K562 (cell line): ENCODE results near the gene FRRS1. TPM values are rescaled to one million over a fixed set of nuclear protein-coding genes. Genes with fewer than 3 reads are reported as not detected.

ENCODE experiments used
- BRD9 ChIP-seq: fragments of 450-650 bp; IDR thresholded peaks from 2 replicates; pipeline ENCODE4 v1.6.1; 2018; ENCODE audit warnings: low read depth; ENCODE audit not compliant: partially characterized antibody
- CBX8 ChIP-seq: fragments of 200-600 bp; sonication (generic); IDR thresholded peaks from 2 replicates; pipeline ENCODE4 v1.6.1; 2012; ENCODE audit warnings: borderline replicate concordance, mixed run types, low read depth, mild to moderate bottlenecking, moderate library complexity, mixed read lengths, low read length, control low read depth, inconsistent platforms; ENCODE audit not compliant: poor library complexity, severe bottlenecking; ENCODE audit errors: extremely low read depth
- CC2D1A ChIP-seq: fragments of 450-650 bp; IDR thresholded peaks from 2 replicates; pipeline ENCODE4 v1.6.1; 2017; ENCODE audit warnings: mild to moderate bottlenecking
- CEBPB ChIP-seq: fragments of 450-650 bp; IDR thresholded peaks from 2 replicates; pipeline ENCODE4 v1.6.1; 2016; ENCODE audit warnings: missing genetic modification characterization, missing compliant biosample characterization
- CREB3L1 ChIP-seq: fragments of 450-650 bp; IDR thresholded peaks from 2 replicates; pipeline ENCODE4 v1.6.1; 2014; ENCODE audit warnings: low read depth, mild to moderate bottlenecking, moderate library complexity, borderline replicate concordance
- FUS ChIP-seq: fragments of 200-400 bp; formaldehyde crosslinking; optimal IDR thresholded peaks from 2 replicates; pipeline ENCODE3; 2017; ENCODE audit warnings: low read depth, low read length
- GABPA ChIP-seq: fragments of 200-800 bp; sonication (Bioruptor generic); conservative IDR thresholded peaks from 2 replicates; pipeline ENCODE4 v1.6.1; 2016; ENCODE audit warnings: low read depth, missing genetic modification characterization, missing compliant biosample characterization
- GTF2E2 ChIP-seq: fragments of 200-800 bp; sonication (Bioruptor generic); IDR thresholded peaks from 2 replicates; pipeline ENCODE4 v1.6.1; 2016; ENCODE audit warnings: missing genetic modification characterization, missing compliant biosample characterization
- HOMEZ ChIP-seq: fragments of 250-450 bp; sonication (Bioruptor Pico); IDR thresholded peaks from 2 replicates; pipeline ENCODE4 v1.4.0; 2020; ENCODE audit warnings: mild to moderate bottlenecking, moderate library complexity
- KDM4B ChIP-seq, 2 experiments: fragments of 450-650 bp in 1 of 2; sonication (generic) in 1 of 2; IDR thresholded peaks; 2 replicates each; pipeline ENCODE4 v1.6.1; 2016 to 2017; ENCODE audit warnings: borderline replicate concordance in 2 of 2, antibody characterized with exemption in 1 of 2, low read depth in 1 of 2, mild to moderate bottlenecking in 1 of 2
- MEF2A ChIP-seq: IDR thresholded peaks from 2 replicates; pipeline ENCODE4 v1.6.1; 2011; ENCODE audit warnings: low read depth, mild to moderate bottlenecking, low read length, moderate library complexity; ENCODE audit not compliant: control insufficient read depth
- MTA2 ChIP-seq: fragments of 450-650 bp; IDR thresholded peaks from 2 replicates; pipeline ENCODE4 v1.6.1; 2016; ENCODE audit warnings: low read depth
- NRF1 ChIP-seq, 2 experiments: fragments of 450-650 bp; IDR thresholded peaks in 1 of 2; conservative IDR thresholded peaks in 1 of 2; 2 replicates each; pipeline ENCODE4 v1.6.1; 2014; ENCODE audit warnings: mild to moderate bottlenecking in 2 of 2
- RBM15 ChIP-seq: fragments of 200-400 bp; formaldehyde crosslinking; IDR thresholded peaks from 2 replicates; pipeline ENCODE4 v1.6.1; 2018; ENCODE audit warnings: mild to moderate bottlenecking, low read length, moderate library complexity; ENCODE audit not compliant: insufficient read depth
- TBP ChIP-seq: optimal IDR thresholded peaks from 2 replicates; pipeline ENCODE3; 2011; ENCODE audit warnings: low read depth, low read length, improper control_type of control experiment
- XRCC3 ChIP-seq: fragments of 450-650 bp; IDR thresholded peaks from 2 replicates; pipeline ENCODE4 v1.6.1; 2017; ENCODE audit warnings: mild to moderate bottlenecking, moderate library complexity
- ZBTB1 ChIP-seq: sonication (generic); formaldehyde crosslinking; IDR thresholded peaks from 2 replicates; pipeline ENCODE4 v1.8.1; 2023; ENCODE audit warnings: missing genetic modification reagents, low read depth, mild to moderate bottlenecking, borderline replicate concordance
- ZFP30 ChIP-seq: fragments of 250-450 bp; sonication (Bioruptor Pico); IDR thresholded peaks from 2 replicates; pipeline ENCODE4 v1.8.0; 2022; ENCODE audit warnings: moderate library complexity, mild to moderate bottlenecking, inconsistent platforms, borderline replicate concordance
- ZNF124 ChIP-seq: sonication (generic); formaldehyde crosslinking; IDR thresholded peaks from 2 replicates; pipeline ENCODE4 v1.8.1; 2022; ENCODE audit warnings: missing genetic modification reagents
- ZNF57 ChIP-seq: fragments of 450-650 bp; formaldehyde crosslinking; IDR thresholded peaks from 2 replicates; pipeline ENCODE4 v1.4.0; 2020; ENCODE audit warnings: mild to moderate bottlenecking, moderate library complexity
- polyA plus RNA-seq, 8 experiments: library from polyadenylated mRNA; depleted of rRNA in 4 of 8; stranded (reverse) in 5 of 8; unstranded in 3 of 8; fragments of >200 nt; fragmentation: Nextera tagmentation in 2 of 8; fragmentation: Illumina TruSeq in 1 of 8; extraction: Ambion mirVana in 2 of 8; extraction: Trizol in 1 of 8; gene quantifications; 2 replicates each; pipeline versions ENCODE4 v1.2.1 to v1.2.3, GENCODE V29; 2011 to 2014; ENCODE audit warnings: inconsistent platforms in 1 of 8, missing spikeins in 1 of 8
- total RNA-seq, 7 experiments: library from RNA; depleted of rRNA in 6 of 7; stranded (reverse); fragments of >200 nt in 6 of 7; fragmentation: Illumina TruSeq in 2 of 7; extraction: Trizol in 2 of 7; gene quantifications; 2 replicates each; pipeline versions ENCODE4 v1.2.1 to v1.2.3, GENCODE V29; 2011 to 2021; ENCODE audit warnings: low replicate concordance in 1 of 7
- TF ChIP-seq, protein P1 (sequence below): sonication (generic); formaldehyde crosslinking; IDR thresholded peaks from 2 replicates; pipeline ENCODE4 v1.8.0; 2023; ENCODE audit warnings: mild to moderate bottlenecking, missing genetic modification reagents
- TF ChIP-seq, protein P2 (sequence below): fragments of 450-650 bp; IDR thresholded peaks from 2 replicates; pipeline ENCODE4 v1.6.1; 2016; ENCODE audit warnings: low read depth, mild to moderate bottlenecking, moderate library complexity
- TF ChIP-seq, protein P3 (sequence below), 3 experiments: fragments of 200-800 bp in 1 of 3; sonication (Bioruptor generic) in 1 of 3; sonication (generic) in 1 of 3; formaldehyde crosslinking in 1 of 3; IDR thresholded peaks; 2 replicates each; pipeline versions ENCODE4 v1.6.1 to v1.8.0; 2016 to 2022; ENCODE audit warnings: mild to moderate bottlenecking in 2 of 3, missing compliant biosample characterization in 2 of 3, missing genetic modification characterization in 2 of 3, missing genetic modification reagents in 1 of 3

FRRS1 gene
- total and polyA plus RNA-seq, 9 of the 15 experiments (the other 6 are each of a cell fraction or from before 2014, with no cell fraction given): 0.87 to 54.0 (median 23.7) TPM

GRCh38 chr1:99766378-99766800 lies at the start of gene FRRS1 (continued):
- TF ChIP-seq, protein P1, sequence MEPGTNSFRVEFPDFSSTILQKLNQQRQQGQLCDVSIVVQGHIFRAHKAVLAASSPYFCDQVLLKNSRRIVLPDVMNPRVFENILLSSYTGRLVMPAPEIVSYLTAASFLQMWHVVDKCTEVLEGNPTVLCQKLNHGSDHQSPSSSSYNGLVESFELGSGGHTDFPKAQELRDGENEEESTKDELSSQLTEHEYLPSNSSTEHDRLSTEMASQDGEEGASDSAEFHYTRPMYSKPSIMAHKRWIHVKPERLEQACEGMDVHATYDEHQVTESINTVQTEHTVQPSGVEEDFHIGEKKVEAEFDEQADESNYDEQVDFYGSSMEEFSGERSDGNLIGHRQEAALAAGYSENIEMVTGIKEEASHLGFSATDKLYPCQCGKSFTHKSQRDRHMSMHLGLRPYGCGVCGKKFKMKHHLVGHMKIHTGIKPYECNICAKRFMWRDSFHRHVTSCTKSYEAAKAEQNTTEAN (CRISPR knock-in tag): no peak
- no peak for TF ChIP-seq CEBPB (tag)
- 0 out of 2 replicates have a peak, but pooled peaks have one; percentile 24 for TF ChIP-seq GTF2E2 (tag)
- no peak for TF ChIP-seq RBM15
- no peak for TF ChIP-seq FUS
- no peak for TF ChIP-seq KDM4B (IDR thresholded peaks at IDR 0.05; ENCODE audit: borderline replicate concordance in 2 of 2, low read depth in 1 of 2)
- no peak for TF ChIP-seq CC2D1A
- no peak for TF ChIP-seq ZNF124 (CRISPR knock-in tag)
- TF ChIP-seq, protein P2, sequence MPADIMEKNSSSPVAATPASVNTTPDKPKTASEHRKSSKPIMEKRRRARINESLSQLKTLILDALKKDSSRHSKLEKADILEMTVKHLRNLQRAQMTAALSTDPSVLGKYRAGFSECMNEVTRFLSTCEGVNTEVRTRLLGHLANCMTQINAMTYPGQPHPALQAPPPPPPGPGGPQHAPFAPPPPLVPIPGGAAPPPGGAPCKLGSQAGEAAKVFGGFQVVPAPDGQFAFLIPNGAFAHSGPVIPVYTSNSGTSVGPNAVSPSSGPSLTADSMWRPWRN: 0 out of 2 replicates have a peak, but pooled peaks have one; percentile 19
- TF ChIP-seq CBX8: no peak
- no peak for TF ChIP-seq CREB3L1
- TF ChIP-seq XRCC3: no peak
- TF ChIP-seq ZFP30 (CRISPR knock-in tag): no peak
- no peak for TF ChIP-seq NRF1 (conservative IDR thresholded peaks at IDR 0.05 in 1 of 2, IDR thresholded peaks at IDR 0.05 in 1 of 2)
- TF ChIP-seq TBP: peak; percentile 83
- TF ChIP-seq MEF2A: no peak
- peak; percentile 78 for TF ChIP-seq GABPA (tag)
- TF ChIP-seq, protein P3, sequence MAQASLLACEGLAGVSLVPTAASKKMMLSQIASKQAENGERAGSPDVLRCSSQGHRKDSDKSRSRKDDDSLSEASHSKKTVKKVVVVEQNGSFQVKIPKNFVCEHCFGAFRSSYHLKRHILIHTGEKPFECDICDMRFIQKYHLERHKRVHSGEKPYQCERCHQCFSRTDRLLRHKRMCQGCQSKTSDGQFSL (CRISPR knock-in tag; IDR thresholded peaks at IDR 0.05): no peak
- TF ChIP-seq, protein P3 (tag; IDR thresholded peaks at IDR 0.05): no peak
- no peak for TF ChIP-seq ZBTB1 (CRISPR knock-in tag)
- TF ChIP-seq ZNF57 (CRISPR knock-in tag): no peak
- TF ChIP-seq HOMEZ: no peak
- TF ChIP-seq BRD9: peak; percentile 71
- TF ChIP-seq MTA2: no peak
